Measurements from ENCODE around the gene SETDB2.

SETDB2 gene

DNA sequence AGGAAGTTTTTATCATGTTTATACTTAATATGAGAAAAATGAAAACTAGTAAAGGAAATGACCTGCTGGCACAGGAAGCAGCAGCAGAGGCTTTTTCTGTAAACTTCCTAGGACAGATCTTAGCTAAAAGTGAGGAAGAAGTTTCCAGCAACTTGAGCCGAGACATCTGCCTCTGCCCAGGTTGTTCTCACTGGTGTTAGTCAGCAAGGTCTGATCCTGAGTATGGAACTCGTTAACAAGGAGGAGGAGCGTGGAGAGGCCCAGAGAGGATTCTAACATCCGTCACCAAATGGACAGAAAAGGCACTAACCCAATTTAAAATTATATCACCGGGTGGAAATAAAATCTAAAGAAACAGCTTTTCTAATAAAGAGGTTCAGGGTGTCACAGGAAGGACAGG is 95.2 kb downstream of the SETDB2 start:
- DNase-seq (ENCODE audit: low spot score in 2 of 2) = no peak
- Mint-ChIP-seq H3K36me3 (peaks cover 24% of the 10 kb centered on the region), H3K9me3 (no peaks in the 10 kb centered on the region), H3K27me3 (no peaks in the 10 kb centered on the region), H3K4me3 (no peak overlapping the region), H3K4me1 (peaks cover 9% of the 10 kb centered on the region), H3K27ac (no peak overlapping the region)
- ATAC-seq (ENCODE audit: low read depth) = no peak

DNA sequence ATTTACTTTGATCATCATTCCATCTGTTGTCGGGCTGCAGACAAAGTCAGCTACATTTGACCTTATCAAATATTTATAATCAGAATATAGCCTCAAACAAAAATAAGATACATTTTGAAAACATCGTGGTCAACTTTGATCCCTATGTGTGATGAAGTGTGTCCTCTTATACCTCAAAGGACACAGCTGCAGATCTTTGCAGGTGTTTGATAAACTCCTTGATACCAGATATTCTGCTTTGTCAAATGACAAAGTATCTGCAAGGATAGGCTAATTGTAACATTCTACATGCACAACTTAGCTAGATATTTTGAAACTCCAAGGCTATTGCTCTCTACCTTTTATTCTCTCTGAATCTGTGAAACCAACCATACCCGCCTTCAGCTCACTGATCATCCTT is 95.7 kb downstream of the SETDB2 start:
- H3K4me3 Mint-ChIP-seq = no peak overlapping the region
- H3K9me3 Mint-ChIP-seq = no peaks in the 10 kb centered on the region
- H3K27ac Mint-ChIP-seq = no peak overlapping the region
- peaks cover 24% of the 10 kb centered on the region for H3K36me3 Mint-ChIP-seq
- H3K4me1 Mint-ChIP-seq = peaks cover 7% of the 10 kb centered on the region
- no peaks in the 10 kb centered on the region for H3K27me3 Mint-ChIP-seq
- no peak for DNase-seq (ENCODE audit: low spot score in 2 of 2)
- no peak for ATAC-seq (ENCODE audit: low read depth)

DNA sequence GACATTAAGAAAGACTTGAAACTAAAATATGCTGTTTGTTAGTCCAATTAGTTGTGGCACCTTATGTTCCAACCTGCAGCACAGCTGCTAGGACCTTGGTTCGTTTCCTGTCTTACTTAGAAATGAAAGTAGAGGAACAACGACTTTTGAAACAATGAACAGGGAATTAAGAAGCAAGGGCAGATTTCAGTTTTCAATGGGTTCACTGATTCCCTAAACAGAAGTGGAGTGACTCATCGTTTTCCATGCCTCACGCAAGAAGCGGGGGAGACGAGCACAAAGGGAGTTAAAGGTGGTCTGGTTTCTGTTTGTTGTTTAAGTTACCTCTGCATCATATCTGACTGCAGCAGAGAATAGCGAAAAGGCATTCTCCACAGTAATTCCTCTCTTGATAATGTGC is 96.5 kb downstream of the SETDB2 start:
- Mint-ChIP-seq H3K9me3 (no peaks in the 10 kb centered on the region), H3K4me1 (peaks cover 7% of the 10 kb centered on the region), H3K36me3 (peaks cover 22% of the 10 kb centered on the region), H3K27me3 (no peaks in the 10 kb centered on the region), H3K27ac (no peak overlapping the region), H3K4me3 (peak overlapping the region; percentile 63)
- DNase-seq (ENCODE audit: low spot score in 2 of 2) = no peak
- ATAC-seq (ENCODE audit: low read depth) = no peak

DNA sequence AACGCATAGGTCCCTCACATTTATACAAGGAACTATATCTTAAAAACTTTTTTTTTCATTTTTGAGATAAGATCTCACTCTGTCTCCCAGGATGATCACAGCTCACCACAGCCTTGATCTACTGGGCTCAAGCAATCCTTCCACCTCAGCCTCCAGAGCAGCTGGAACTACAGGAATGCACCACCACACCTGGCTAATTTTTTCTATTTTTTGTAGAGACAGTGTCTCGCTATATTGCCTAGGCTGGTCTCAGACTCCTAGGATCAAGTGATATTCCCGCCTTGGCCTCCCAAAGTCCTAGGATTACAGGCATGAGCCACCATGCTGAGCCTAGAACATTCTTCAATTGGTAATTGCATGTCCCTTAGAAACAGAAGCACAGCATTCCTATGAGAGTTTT is 99.6 kb downstream of the SETDB2 start:
- DNase-seq (ENCODE audit: low spot score in 2 of 2) = no peak
- H3K4me3 Mint-ChIP-seq = no peak overlapping the region
- peaks cover 21% of the 10 kb centered on the region for H3K36me3 Mint-ChIP-seq
- no peak overlapping the region for H3K27ac Mint-ChIP-seq
- no peak for ATAC-seq (ENCODE audit: low read depth)
- peaks cover 7% of the 10 kb centered on the region for H3K4me1 Mint-ChIP-seq
- H3K27me3 Mint-ChIP-seq = no peaks in the 10 kb centered on the region
- no peaks in the 10 kb centered on the region for H3K9me3 Mint-ChIP-seq

All from memory B cell (primary cell).